ENCODE results near the gene DAD1.

- TF ChIP-seq CTCF (IDR thresholded peaks at IDR 0.05; ENCODE audit: low read length) (no peak), EZH2 (IDR thresholded peaks at IDR 0.05; ENCODE audit: borderline replicate concordance, low read length) (no peak)
Observed at GRCh38 chr14:22634233-22634900, 45.3 kb upstream of the DAD1 start.

Data from OCI-LY1 (cell line).